GM19193 (cell line): ENCODE measurements around the gene GPR137B.

Experiments used
- POLR2A ChIP-seq: IDR thresholded peaks from 4 replicates; pipeline ENCODE4 v1.6.1; 2011; ENCODE audit not compliant: insufficient read depth, insufficient read length; ENCODE audit errors: extremely low read depth

The GPR137B gene

GRCh38 chr1:236142253-236143103, at the start of gene GPR137B:
Gene GPR137B (plus strand): TSS chr1:236142539. CDS start chr1:236142623, 84 bp downstream.
- peak; percentile 69 for TF ChIP-seq POLR2A

GRCh38 chr1:236092899-236093298, 49.4 kb upstream of the GPR137B start:
- no peak for TF ChIP-seq POLR2A

- no peak for TF ChIP-seq POLR2A
Observed at GRCh38 chr1:236095705-236096520, 46.4 kb upstream of the GPR137B start.

- TF ChIP-seq POLR2A = no peak
Observed at GRCh38 chr1:236098267-236098666, 44.1 kb upstream of the GPR137B start.

GRCh38 chr1:236099355-236099974, 42.9 kb upstream of the GPR137B start:
- no peak for TF ChIP-seq POLR2A

- TF ChIP-seq POLR2A = no peak
Observed at GRCh38 chr1:236100799-236101198, 41.5 kb upstream of the GPR137B start.

- no peak for TF ChIP-seq POLR2A
Observed at GRCh38 chr1:236101233-236102200, 40.8 kb upstream of the GPR137B start.

- no peak for TF ChIP-seq POLR2A
Observed at GRCh38 chr1:236102611-236103010, 39.7 kb upstream of the GPR137B start.

GRCh38 chr1:236103059-236103458, 39.3 kb upstream of the GPR137B start:
- TF ChIP-seq POLR2A = no peak

- TF ChIP-seq POLR2A = no peak
Observed at GRCh38 chr1:236103646-236104218, 38.6 kb upstream of the GPR137B start.

GRCh38 chr1:236107121-236107907, 35.0 kb upstream of the GPR137B start:
- no peak for TF ChIP-seq POLR2A

- TF ChIP-seq POLR2A = no peak
Observed at GRCh38 chr1:236108027-236108648, 34.2 kb upstream of the GPR137B start.

- TF ChIP-seq POLR2A = no peak
Observed at GRCh38 chr1:236110137-236110536, 32.2 kb upstream of the GPR137B start.
